ENCODE results near the gene SCYL2. TPM values are rescaled to one million over a fixed set of nuclear protein-coding genes. Genes with fewer than 3 reads are reported as not detected.
"Not testable (repeated sequence)": the region's sequence is repeated elsewhere in the genome, so short reads cannot be mapped to it uniquely, and the experiment has no call there.

The SCYL2 gene
- total RNA-seq, 1 donor from 2014 or later: 59.8 TPM

- no peak overlapping the region for H3K27ac Mint-ChIP-seq (ENCODE audit: unreplicated experiment)
- peaks cover 5% of the 10 kb centered on the region for H3K4me1 Mint-ChIP-seq
- no peak for TF ChIP-seq CTCF (conservative IDR thresholded peaks at IDR 0.05)
- H3K27me3 Mint-ChIP-seq (ENCODE audit: low read depth): no peaks in the 10 kb centered on the region
- no peak overlapping the region for H3K4me3 Mint-ChIP-seq
- H3K36me3 Mint-ChIP-seq (ENCODE audit: low read depth): no peaks in the 10 kb centered on the region
- DNase-seq (ENCODE audit: low read depth, low spot score): no peak
- H3K9me3 Mint-ChIP-seq: no peaks in the 10 kb centered on the region
These were observed 37.8 kb upstream of the SCYL2 start for GRCh38 chr12:100229036-100229635.

GRCh38 chr12:100229876-100230275, 37.1 kb upstream of the SCYL2 start:
- Mint-ChIP-seq H3K27me3 (ENCODE audit: low read depth) (no peaks in the 10 kb centered on the region), H3K4me1 (peaks cover 8% of the 10 kb centered on the region), H3K27ac (ENCODE audit: unreplicated experiment) (peak overlapping the region; percentile 91), H3K9me3 (no peaks in the 10 kb centered on the region), H3K4me3 (no peak overlapping the region), H3K36me3 (ENCODE audit: low read depth) (no peaks in the 10 kb centered on the region)
- no peak for DNase-seq (ENCODE audit: low read depth, low spot score)
- no peak for TF ChIP-seq CTCF (conservative IDR thresholded peaks at IDR 0.05)

GRCh38 chr12:100231873-100232272, 35.1 kb upstream of the SCYL2 start:
- H3K4me3 Mint-ChIP-seq; H3K9me3 Mint-ChIP-seq; DNase-seq (ENCODE audit: low read depth, low spot score); H3K4me1 Mint-ChIP-seq; H3K27ac Mint-ChIP-seq (ENCODE audit: unreplicated experiment); H3K27me3 Mint-ChIP-seq (ENCODE audit: low read depth); H3K36me3 Mint-ChIP-seq (ENCODE audit: low read depth): not testable (repeated sequence)

- no peak for TF ChIP-seq CTCF (conservative IDR thresholded peaks at IDR 0.05)
- DNase-seq (ENCODE audit: low read depth, low spot score): no peak
- Mint-ChIP-seq H3K36me3 (ENCODE audit: low read depth) (peaks cover 3% of the 10 kb centered on the region), H3K4me3 (no peak overlapping the region), H3K9me3 (peaks cover 6% of the 10 kb centered on the region), H3K27ac (ENCODE audit: unreplicated experiment) (peak overlapping the region; percentile 28), H3K4me1 (peaks cover 8% of the 10 kb centered on the region), H3K27me3 (ENCODE audit: low read depth) (no peaks in the 10 kb centered on the region)
These were observed 32.8 kb upstream of the SCYL2 start for GRCh38 chr12:100234166-100234565.

- Mint-ChIP-seq H3K36me3 (ENCODE audit: low read depth) (peaks cover 3% of the 10 kb centered on the region), H3K27me3 (ENCODE audit: low read depth) (no peaks in the 10 kb centered on the region), H3K4me1 (peaks cover 8% of the 10 kb centered on the region), H3K27ac (ENCODE audit: unreplicated experiment) (peak overlapping the region; percentile 28), H3K9me3 (peaks cover 6% of the 10 kb centered on the region), H3K4me3 (no peak overlapping the region)
- DNase-seq (ENCODE audit: low read depth, low spot score): no peak
- TF ChIP-seq CTCF (conservative IDR thresholded peaks at IDR 0.05): peak; percentile 81
These were observed 32.2 kb upstream of the SCYL2 start for GRCh38 chr12:100234591-100235304.

- no peaks in the 10 kb centered on the region for H3K27me3 Mint-ChIP-seq (ENCODE audit: low read depth)
- no peak for DNase-seq (ENCODE audit: low read depth, low spot score)
- peaks cover 9% of the 10 kb centered on the region for H3K4me1 Mint-ChIP-seq
- no peak for TF ChIP-seq CTCF (conservative IDR thresholded peaks at IDR 0.05)
- H3K36me3 Mint-ChIP-seq (ENCODE audit: low read depth): peaks cover 3% of the 10 kb centered on the region
- peaks cover 6% of the 10 kb centered on the region for H3K9me3 Mint-ChIP-seq
- H3K27ac Mint-ChIP-seq (ENCODE audit: unreplicated experiment): no peak overlapping the region
- H3K4me3 Mint-ChIP-seq: no peak overlapping the region
These were observed 28.2 kb upstream of the SCYL2 start for GRCh38 chr12:100238801-100239200.

Measured in neural crest cell (in vitro differentiated cells).